PFSK-1 (cell line): ENCODE results near the gene ATP8A1.
A peak's percentile ranks its signal among the peaks of the same experiment; 100 is the strongest.

Source experiments
- FOXP2 ChIP-seq: optimal IDR thresholded peaks from 2 replicates; pipeline ENCODE3; 2011; ENCODE audit warnings: borderline replicate concordance, control low read depth, inconsistent platforms; ENCODE audit not compliant: insufficient read depth; ENCODE audit errors: extremely low read length, extremely low read depth
- POLR2AphosphoS5 ChIP-seq: IDR thresholded peaks from 2 replicates; pipeline ENCODE4 v1.6.1; 2012; ENCODE audit warnings: low read depth, mild to moderate bottlenecking, control low read depth, low read length, moderate library complexity
- REST ChIP-seq, 2 experiments: IDR thresholded peaks; 2 replicates each; pipeline versions ENCODE4 v1.6.1 to v1.8.0; 2011 to 2012; ENCODE audit warnings: low read depth in 2 of 2, low read length in 2 of 2, control low read depth in 1 of 2, inconsistent platforms in 1 of 2, mild to moderate bottlenecking in 1 of 2, moderate library complexity in 1 of 2; ENCODE audit not compliant: insufficient read depth in 1 of 2
- SIN3A ChIP-seq: IDR thresholded peaks from 2 replicates; pipeline ENCODE4 v1.6.1; 2012; ENCODE audit warnings: mild to moderate bottlenecking, low read length, moderate library complexity, borderline replicate concordance; ENCODE audit not compliant: insufficient read depth
- TAF1 ChIP-seq: IDR thresholded peaks from 2 replicates; pipeline ENCODE4 v1.6.1; 2012; ENCODE audit warnings: low read length, control low read depth, borderline replicate concordance; ENCODE audit not compliant: insufficient read depth

ATP8A1 gene

GRCh38 chr4:42482516-42483327, 174.2 kb downstream of the ATP8A1 start:
- TF ChIP-seq FOXP2 (no peak), TAF1 (peak; percentile 74), POLR2AphosphoS5 (peak; percentile 26), REST (IDR thresholded peaks at IDR 0.05; ENCODE audit: insufficient read depth in 1 of 2, low read depth in 2 of 2, low read length in 2 of 2) (peak in 1 of 2 experiments; percentile 45; a peak in 1 of 4 replicates), SIN3A (peak; percentile 39; the same call in 1 of the 2 replicates)

- TF ChIP-seq REST (IDR thresholded peaks at IDR 0.05; ENCODE audit: insufficient read depth in 1 of 2, low read depth in 2 of 2, low read length in 2 of 2) (no peak), FOXP2 (no peak), SIN3A (no peak), TAF1 (no peak), POLR2AphosphoS5 (no peak)
These were observed 176.2 kb downstream of the ATP8A1 start for GRCh38 chr4:42480717-42481116.

GRCh38 chr4:42480281-42480680, 176.6 kb downstream of the ATP8A1 start:
- TF ChIP-seq SIN3A (no peak), POLR2AphosphoS5 (no peak), TAF1 (no peak), REST (IDR thresholded peaks at IDR 0.05; ENCODE audit: insufficient read depth in 1 of 2, low read depth in 2 of 2, low read length in 2 of 2) (no peak), FOXP2 (no peak)

GRCh38 chr4:42478946-42479345, 178.0 kb downstream of the ATP8A1 start:
- TF ChIP-seq SIN3A: no peak
- TF ChIP-seq REST (IDR thresholded peaks at IDR 0.05; ENCODE audit: insufficient read depth in 1 of 2, low read depth in 2 of 2, low read length in 2 of 2): no peak
- TF ChIP-seq TAF1: no peak
- TF ChIP-seq FOXP2: no peak
- TF ChIP-seq POLR2AphosphoS5: no peak
